ENCODE measurements around the gene CAPN7.

- TF ChIP-seq CTCF (IDR thresholded peaks at IDR 0.05) (no peak), POLR2A (IDR thresholded peaks at IDR 0.05) (no peak)
These were observed 37.9 kb downstream of the CAPN7 start for GRCh38 chr3:15243822-15244482.
